HEK293 (cell line): ENCODE measurements around the gene IPCEF1.
"Not testable (repeated sequence)": the region's sequence is repeated elsewhere in the genome, so short reads cannot be mapped to it uniquely, and the experiment has no call there.

ENCODE experiments used
- CTCF ChIA-PET: fragments of 350-600 bp; formaldehyde crosslinking; extraction: SDS; loops from one replicate; lab custom pipeline; 2021; ENCODE audit warnings: antibody characterized with exemption; lab: Yijun Ruan, JAX
- POLR2A ChIA-PET: fragments of 300-600 bp; formaldehyde crosslinking; extraction: SDS; loops from one replicate; lab custom pipeline; 2020; ENCODE audit warnings: antibody characterized with exemption, inconsistent platforms; lab: Yijun Ruan, JAX
- H3K27ac ChIP-seq: fragments of 200-500 bp; sonication (Bioruptor generic); 2 replicates; pipeline ENCODE4 v1.5.1; 2014; ENCODE audit warnings: low read depth, low read length, control low read depth, inconsistent platforms; ENCODE audit errors: extremely low read depth
- H3K36me3 ChIP-seq, 2 experiments: fragments of 200-500 bp in 1 of 2; sonication (Bioruptor generic) in 1 of 2; 1 replicate in 1 of 2; 2 replicates in 1 of 2; pipeline ENCODE4 v1.5.1; 2014 to 2017; ENCODE audit warnings: inconsistent platforms in 2 of 2, low read length in 2 of 2; ENCODE audit not compliant: control insufficient read depth in 2 of 2, insufficient read depth in 1 of 2
- H3K4me1 ChIP-seq: fragments of 200-500 bp; sonication (Bioruptor generic); 2 replicates; pipeline ENCODE4 v1.5.1; 2014; ENCODE audit warnings: mild to moderate bottlenecking, low read length, inconsistent platforms; ENCODE audit not compliant: control insufficient read depth, insufficient read depth
- H3K4me3 ChIP-seq: 2 replicates; pipeline ENCODE4 v1.5.1; 2011; ENCODE audit warnings: low read depth, mild to moderate bottlenecking, control low read depth, low read length, moderate library complexity
- H3K9me3 ChIP-seq: fragments of 200-500 bp; sonication (Bioruptor generic); 2 replicates; pipeline ENCODE4 v1.5.1; 2014; ENCODE audit warnings: low read depth, low read length, inconsistent platforms; ENCODE audit not compliant: control insufficient read depth, insufficient read depth
- KLF16 ChIP-seq: fragments of 450-650 bp; formaldehyde crosslinking; IDR thresholded peaks from 2 replicates; pipeline ENCODE4 v1.5.1; 2017; ENCODE audit warnings: missing biosample characterization, missing genetic modification characterization
- OSR2 ChIP-seq: fragments of 450-650 bp; formaldehyde crosslinking; IDR thresholded peaks from 2 replicates; pipeline ENCODE4 v1.5.1; 2016; ENCODE audit warnings: missing biosample characterization, missing genetic modification characterization
- SETDB1 ChIP-seq: IDR thresholded peaks from one replicate; pipeline ENCODE4 v1.6.1; 2017; ENCODE audit warnings: mild to moderate bottlenecking, low read length, moderate library complexity, mixed read lengths; ENCODE audit not compliant: insufficient read length
- ZNF155 ChIP-seq: fragments of 450-650 bp; formaldehyde crosslinking; IDR thresholded peaks from 2 replicates; pipeline ENCODE4 v1.5.1; 2016; ENCODE audit warnings: missing biosample characterization, missing genetic modification characterization
- ZNF266 ChIP-seq: fragments of 450-650 bp; formaldehyde crosslinking; IDR thresholded peaks from 2 replicates; pipeline ENCODE4 v1.5.1; 2016; ENCODE audit warnings: missing biosample characterization, missing genetic modification characterization, low read depth
- ZNF335 ChIP-seq: fragments of 450-650 bp; formaldehyde crosslinking; conservative IDR thresholded peaks from 2 replicates; pipeline ENCODE4 v1.5.1; 2016; ENCODE audit warnings: missing biosample characterization, missing genetic modification characterization
- ZNF350 ChIP-seq: fragments of 450-650 bp; formaldehyde crosslinking; IDR thresholded peaks from 2 replicates; pipeline ENCODE4 v1.5.0; 2017; ENCODE audit warnings: missing biosample characterization, mild to moderate bottlenecking, missing genetic modification characterization
- ZNF473 ChIP-seq: fragments of 450-650 bp; formaldehyde crosslinking; IDR thresholded peaks from 2 replicates; pipeline ENCODE4 v1.5.1; 2017; ENCODE audit warnings: missing biosample characterization, missing genetic modification characterization
- ZNF555 ChIP-seq: fragments of 450-650 bp; formaldehyde crosslinking; conservative IDR thresholded peaks from 2 replicates; pipeline ENCODE4 v1.5.1; 2017; ENCODE audit warnings: missing biosample characterization, mild to moderate bottlenecking, missing genetic modification characterization, inconsistent platforms
- ZNF600 ChIP-seq: fragments of 450-650 bp; formaldehyde crosslinking; IDR thresholded peaks from 2 replicates; pipeline ENCODE4 v1.5.1; 2016; ENCODE audit warnings: missing biosample characterization, missing genetic modification characterization
- TF ChIP-seq, protein P1 (sequence below): fragments of 450-650 bp; formaldehyde crosslinking; IDR thresholded peaks from 2 replicates; pipeline ENCODE4 v1.5.1; 2016; ENCODE audit warnings: missing biosample characterization, missing genetic modification characterization
- TF ChIP-seq, protein P2 (sequence below): fragments of 450-650 bp; formaldehyde crosslinking; IDR thresholded peaks from 2 replicates; pipeline ENCODE4 v1.5.1; 2016; ENCODE audit warnings: missing biosample characterization, missing genetic modification characterization
- TF ChIP-seq, protein P3 (sequence below): fragments of 450-650 bp; formaldehyde crosslinking; IDR thresholded peaks from 2 replicates; pipeline ENCODE4 v1.5.1; 2016; ENCODE audit warnings: missing biosample characterization, missing genetic modification characterization

The IPCEF1 gene

DNA sequence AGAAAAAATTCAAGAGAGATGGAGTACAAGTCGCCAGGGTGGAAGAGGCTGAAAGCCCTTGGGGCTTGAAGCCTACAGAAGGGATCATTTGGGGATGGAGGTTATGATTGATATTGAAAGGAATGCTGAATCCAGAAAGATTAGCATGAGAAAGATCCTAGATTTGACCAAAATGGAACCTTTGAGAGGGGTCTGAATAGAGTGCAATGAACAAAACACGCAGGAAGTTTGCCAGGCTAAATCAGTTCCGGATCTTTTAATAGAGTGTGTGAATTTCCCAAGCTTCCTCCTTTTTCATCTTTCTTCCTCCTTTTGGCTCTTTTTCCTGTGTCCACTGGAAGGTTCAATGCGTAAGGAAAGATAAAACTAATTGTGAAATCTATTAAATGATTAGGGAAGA is 15.3 kb downstream of the IPCEF1 start:
- TF ChIP-seq ZNF600 = no peak
- TF ChIP-seq ZNF350 (tag by site-specific recombination) = no peak
- TF ChIP-seq, protein P1, sequence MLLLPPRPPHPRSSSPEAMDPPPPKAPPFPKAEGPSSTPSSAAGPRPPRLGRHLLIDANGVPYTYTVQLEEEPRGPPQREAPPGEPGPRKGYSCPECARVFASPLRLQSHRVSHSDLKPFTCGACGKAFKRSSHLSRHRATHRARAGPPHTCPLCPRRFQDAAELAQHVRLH (tag by site-specific recombination) = no peak
- no peak for TF ChIP-seq OSR2 (tag by site-specific recombination)
- TF ChIP-seq, protein P2, sequence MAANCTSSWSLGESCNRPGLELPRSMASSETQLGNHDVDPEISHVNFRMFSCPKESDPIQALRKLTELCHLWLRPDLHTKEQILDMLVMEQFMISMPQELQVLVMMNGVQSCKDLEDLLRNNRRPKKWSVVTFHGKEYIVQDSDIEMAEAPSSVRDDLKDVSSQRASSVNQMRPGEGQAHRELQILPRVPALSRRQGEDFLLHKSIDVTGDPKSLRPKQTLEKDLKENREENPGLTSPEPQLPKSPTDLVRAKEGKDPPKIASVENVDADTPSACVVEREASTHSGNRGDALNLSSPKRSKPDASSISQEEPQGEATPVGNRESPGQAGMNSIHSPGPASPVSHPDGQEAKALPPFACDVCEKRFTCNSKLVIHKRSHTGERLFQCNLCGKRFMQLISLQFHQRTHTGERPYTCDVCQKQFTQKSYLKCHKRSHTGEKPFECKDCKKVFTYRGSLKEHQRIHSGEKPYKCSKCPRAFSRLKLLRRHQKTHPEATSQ (tag by site-specific recombination) = no peak
- no peak for TF ChIP-seq ZNF155
- TF ChIP-seq, all 188 proteins: peak for 0
- H3K4me3 ChIP-seq = no peak overlapping the region
- H3K36me3 ChIP-seq = no peaks in the 10 kb centered on the region
- H3K9me3 ChIP-seq = no peaks in the 10 kb centered on the region
- H3K27ac ChIP-seq = no peak overlapping the region
- H3K4me1 ChIP-seq = no peaks in the 10 kb centered on the region
- ChIA-PET CTCF (interaction anchor here (0.6 kb wide), 1 partner anchor 464 kb away, joined by 3 read pairs; no protein-coding TSS in a partner anchor), POLR2A (no interaction called here)

DNA sequence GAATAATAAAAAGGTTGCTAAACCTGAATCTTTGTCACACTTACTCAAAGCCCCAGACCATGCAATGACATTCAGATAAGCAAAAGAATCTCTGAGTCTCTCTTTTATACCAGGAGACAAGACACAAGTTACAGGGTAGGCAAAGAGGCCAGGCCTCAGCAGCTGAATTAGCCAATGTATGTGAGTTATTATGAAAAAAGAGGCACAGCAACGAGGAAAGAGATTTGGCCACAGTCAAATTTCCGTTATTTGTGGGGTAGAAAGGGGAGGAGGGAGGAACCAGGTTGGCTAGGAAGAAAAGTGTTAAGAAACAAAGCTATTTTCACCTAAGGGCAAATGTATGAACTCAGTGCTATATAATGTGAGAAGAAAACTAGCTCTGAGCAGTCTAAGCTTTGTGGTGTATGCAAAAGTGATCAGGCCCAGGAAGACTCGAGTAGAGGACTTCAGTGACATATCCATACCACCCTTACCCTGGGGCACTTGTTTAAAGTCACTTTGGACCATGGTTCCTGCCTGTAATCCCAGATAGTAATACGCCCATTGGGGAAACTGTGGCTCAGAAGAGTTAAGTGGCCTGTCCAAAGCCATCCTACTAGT is 19.1 kb downstream of the IPCEF1 start:
- Histone ChIP-seq H3K4me1 (no peaks in the 10 kb centered on the region), H3K36me3 (no peaks in the 10 kb centered on the region), H3K9me3 (no peaks in the 10 kb centered on the region), H3K4me3 (no peak overlapping the region), H3K27ac (no peak overlapping the region)
- TF ChIP-seq ZNF266 (tag by site-specific recombination) (no peak), ZNF473 (tag by site-specific recombination) (no peak), ZNF335 (tag by site-specific recombination) (no peak), KLF16 (tag by site-specific recombination) (no peak)
- TF ChIP-seq, protein P3, sequence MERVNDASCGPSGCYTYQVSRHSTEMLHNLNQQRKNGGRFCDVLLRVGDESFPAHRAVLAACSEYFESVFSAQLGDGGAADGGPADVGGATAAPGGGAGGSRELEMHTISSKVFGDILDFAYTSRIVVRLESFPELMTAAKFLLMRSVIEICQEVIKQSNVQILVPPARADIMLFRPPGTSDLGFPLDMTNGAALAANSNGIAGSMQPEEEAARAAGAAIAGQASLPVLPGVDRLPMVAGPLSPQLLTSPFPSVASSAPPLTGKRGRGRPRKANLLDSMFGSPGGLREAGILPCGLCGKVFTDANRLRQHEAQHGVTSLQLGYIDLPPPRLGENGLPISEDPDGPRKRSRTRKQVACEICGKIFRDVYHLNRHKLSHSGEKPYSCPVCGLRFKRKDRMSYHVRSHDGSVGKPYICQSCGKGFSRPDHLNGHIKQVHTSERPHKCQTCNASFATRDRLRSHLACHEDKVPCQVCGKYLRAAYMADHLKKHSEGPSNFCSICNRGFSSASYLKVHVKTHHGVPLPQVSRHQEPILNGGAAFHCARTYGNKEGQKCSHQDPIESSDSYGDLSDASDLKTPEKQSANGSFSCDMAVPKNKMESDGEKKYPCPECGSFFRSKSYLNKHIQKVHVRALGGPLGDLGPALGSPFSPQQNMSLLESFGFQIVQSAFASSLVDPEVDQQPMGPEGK (tag by site-specific recombination) = no peak
- POLR2A ChIA-PET = interaction anchor here (0.7 kb wide), 1 partner anchor 220 kb away, joined by 3 read pairs; no protein-coding TSS in a partner anchor
- CTCF ChIA-PET = no interaction called here

DNA sequence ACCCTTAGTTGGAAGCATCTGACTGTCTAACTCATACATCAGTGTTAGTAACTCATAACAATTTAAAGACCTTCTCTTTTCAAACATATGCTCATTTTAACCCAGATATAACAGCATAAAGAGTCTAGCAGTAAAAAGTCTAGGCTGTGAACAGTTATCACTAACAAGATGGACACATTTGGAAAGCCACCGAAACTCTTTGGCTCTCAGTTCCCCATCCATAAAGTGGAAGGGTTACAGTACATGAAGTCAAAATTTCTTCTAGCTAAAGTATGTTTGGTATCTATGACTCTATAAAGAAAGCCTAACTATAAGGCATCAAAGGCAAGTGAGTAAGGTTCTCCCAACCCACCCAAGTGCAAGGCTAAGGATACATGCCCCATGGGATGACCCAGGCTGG is 22.5 kb downstream of the IPCEF1 start:
- H3K27ac ChIP-seq, POLR2A ChIA-PET, H3K36me3 ChIP-seq, H3K4me1 ChIP-seq, H3K9me3 ChIP-seq, H3K4me3 ChIP-seq: not testable (repeated sequence)
- CTCF ChIA-PET = interaction anchor here (0.6 to 1.4 kb wide), 2 partner anchors 11 to 36 kb away, joined by 3 to 5 read pairs; no protein-coding TSS in a partner anchor

DNA sequence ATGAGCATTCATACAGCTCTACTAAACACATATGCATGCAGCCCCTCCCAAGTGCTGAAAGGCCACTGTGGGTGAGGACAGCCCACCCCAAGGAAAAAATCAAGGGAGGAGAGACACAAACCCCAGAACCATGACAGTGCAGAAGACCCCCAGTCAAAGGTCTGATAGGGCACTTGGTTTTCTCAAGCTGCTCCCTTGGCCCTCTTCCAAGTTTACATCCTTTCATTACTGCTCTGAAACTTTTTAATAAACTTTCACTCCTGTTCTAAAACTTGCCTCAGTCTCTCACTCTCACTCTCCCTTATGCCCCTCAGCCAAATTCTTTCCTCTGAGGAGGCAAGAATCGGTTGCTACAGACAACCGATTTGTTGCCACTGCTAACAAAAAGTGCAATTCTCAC is 24.9 kb downstream of the IPCEF1 start:
- TF ChIP-seq ZNF555 (tag by site-specific recombination) (no peak), SETDB1 (peak; percentile 56)
- H3K27ac ChIP-seq = no peak overlapping the region
- no peak overlapping the region for H3K4me3 ChIP-seq
- ChIA-PET CTCF (no interaction called here), POLR2A (no interaction called here)
- H3K36me3 ChIP-seq = no peaks in the 10 kb centered on the region
- H3K9me3 ChIP-seq = no peaks in the 10 kb centered on the region
- no peaks in the 10 kb centered on the region for H3K4me1 ChIP-seq
